Neural cell (in vitro differentiated cells): ENCODE measurements around the gene NACC2. TPM values are rescaled to one million over a fixed set of nuclear protein-coding genes. Genes with fewer than 3 reads are reported as not detected.

Experiments used
- H2AFZ ChIP-seq: fragments of 200-600, 300-800 bp; sonication (generic), shearing (Covaris generic); 2 replicates; pipeline ENCODE4 v1.6.0; 2014; ENCODE audit warnings: low read depth, mild to moderate bottlenecking, antibody characterized with exemption, low read length, moderate library complexity
- H3F3A ChIP-seq: fragments of 200-600 bp; shearing (Covaris generic); 2 replicates; pipeline ENCODE4 v1.6.1; 2016; ENCODE audit warnings: mild to moderate bottlenecking, moderate library complexity, mixed read lengths, antibody characterized with exemption, low read length; ENCODE audit not compliant: insufficient read depth, poor library complexity, severe bottlenecking
- H3K27ac ChIP-seq: fragments of 200-600, 300-800 bp; sonication (generic), shearing (Covaris generic); 2 replicates; pipeline ENCODE4 v1.5.1; 2014; ENCODE audit warnings: mild to moderate bottlenecking, low read length, moderate library complexity
- H3K27me3 ChIP-seq: fragments of 300-800, 200-600 bp; sonication (generic), shearing (Covaris generic); 2 replicates; pipeline ENCODE4 v1.6.0; 2014; ENCODE audit warnings: mild to moderate bottlenecking, low read depth, low read length, moderate library complexity; ENCODE audit not compliant: insufficient read depth
- H3K36me3 ChIP-seq: fragments of 300-800, 200-600 bp; sonication (generic), shearing (Covaris generic); 2 replicates; pipeline ENCODE4 v1.5.1; 2014; ENCODE audit warnings: mild to moderate bottlenecking, antibody characterized with exemption, low read length, moderate library complexity; ENCODE audit not compliant: insufficient read depth
- H3K4me2 ChIP-seq: fragments of 300-800, 200-600 bp; sonication (generic), shearing (Covaris generic); 2 replicates; pipeline ENCODE4 v1.6.0; 2014; ENCODE audit warnings: mild to moderate bottlenecking, low read length
- H3K4me3 ChIP-seq: fragments of 300-800, 200-600 bp; sonication (generic), shearing (Covaris generic); 2 replicates; pipeline ENCODE4 v1.5.1; 2014; ENCODE audit warnings: mild to moderate bottlenecking, low read length, moderate library complexity
- H3K79me2 ChIP-seq: fragments of 200-600 bp; shearing (Covaris generic); replicated peaks from 2 replicates; pipeline ENCODE4 v1.6.0; 2014; ENCODE audit warnings: mild to moderate bottlenecking, low read length, moderate library complexity; ENCODE audit not compliant: insufficient read depth
- H3K9ac ChIP-seq: fragments of 300-800, 200-600 bp; sonication (generic), shearing (Covaris generic); 2 replicates; pipeline ENCODE4 v1.6.1; 2016; ENCODE audit warnings: mild to moderate bottlenecking, low read length, mixed read lengths
- H3K9me2 ChIP-seq: fragments of 200-600 bp; shearing (Covaris generic); 2 replicates; pipeline ENCODE4 v1.6.1; 2016; ENCODE audit warnings: mild to moderate bottlenecking, low read length, mixed read lengths; ENCODE audit not compliant: insufficient read depth
- H3K9me3 ChIP-seq: fragments of 200-600, 300-800 bp; sonication (generic), shearing (Covaris generic); 2 replicates; pipeline ENCODE4 v1.6.1; 2016; ENCODE audit warnings: mild to moderate bottlenecking, mixed run types, low read length, moderate library complexity, mixed read lengths
- H4K20me1 ChIP-seq: fragments of 200-600 bp; shearing (Covaris generic); 2 replicates; pipeline ENCODE4 v1.6.1; 2016; ENCODE audit warnings: mild to moderate bottlenecking, mixed run types; ENCODE audit not compliant: insufficient read depth
- EP300 ChIP-seq: fragments of 450-650 bp; conservative IDR thresholded peaks from 2 replicates; pipeline ENCODE4 v1.6.1; 2014; ENCODE audit warnings: antibody characterized with exemption, mild to moderate bottlenecking, moderate library complexity; ENCODE audit not compliant: poor library complexity, severe bottlenecking
- EZH2 ChIP-seq: fragments of 200-600, 300-800 bp; shearing (Covaris generic), sonication (generic); IDR thresholded peaks from 2 replicates; pipeline ENCODE4 v1.6.1; 2014; ENCODE audit warnings: antibody characterized with exemption, low read length, borderline replicate concordance, mild to moderate bottlenecking; ENCODE audit not compliant: insufficient read depth, poor library complexity, severe bottlenecking
- MXI1 ChIP-seq: fragments of 450-650 bp; conservative IDR thresholded peaks from 2 replicates; pipeline ENCODE4 v1.6.1; 2014; ENCODE audit warnings: antibody characterized with exemption, mild to moderate bottlenecking; ENCODE audit not compliant: poor library complexity, severe bottlenecking
- POLR2AphosphoS5 ChIP-seq: IDR thresholded peaks from 2 replicates; pipeline ENCODE4 v1.6.1; 2012
- RAD21 ChIP-seq: fragments of 450-650 bp; conservative IDR thresholded peaks from 2 replicates; pipeline ENCODE4 v1.6.1; 2014; ENCODE audit warnings: antibody characterized with exemption, mild to moderate bottlenecking, moderate library complexity
- SMC3 ChIP-seq: fragments of 450-650 bp; conservative IDR thresholded peaks from 2 replicates; pipeline ENCODE4 v1.6.1; 2014; ENCODE audit warnings: antibody characterized with exemption, mild to moderate bottlenecking, moderate library complexity; ENCODE audit not compliant: poor library complexity
- TAF1 ChIP-seq: IDR thresholded peaks from 2 replicates; pipeline ENCODE4 v1.6.1; 2012; ENCODE audit warnings: low read depth
- polyA plus RNA-seq: library from polyadenylated mRNA; depleted of rRNA; stranded (reverse); fragments of >200 nt; gene quantifications from 2 replicates; pipeline ENCODE4 v1.2.3, GENCODE V29; 2014
- TF ChIP-seq, protein P1 (sequence below): fragments of 450-650 bp; IDR thresholded peaks from 2 replicates; pipeline ENCODE4 v1.5.1; 2014; ENCODE audit warnings: antibody characterized with exemption, mild to moderate bottlenecking, moderate library complexity; ENCODE audit not compliant: poor library complexity, severe bottlenecking
- TF ChIP-seq, protein P2 (sequence below): IDR thresholded peaks from 2 replicates; pipeline ENCODE4 v1.6.1; 2012; ENCODE audit warnings: borderline replicate concordance

NACC2 gene
- polyA plus RNA-seq, 1 donor from 2014 or later = 1.7 TPM

DNA sequence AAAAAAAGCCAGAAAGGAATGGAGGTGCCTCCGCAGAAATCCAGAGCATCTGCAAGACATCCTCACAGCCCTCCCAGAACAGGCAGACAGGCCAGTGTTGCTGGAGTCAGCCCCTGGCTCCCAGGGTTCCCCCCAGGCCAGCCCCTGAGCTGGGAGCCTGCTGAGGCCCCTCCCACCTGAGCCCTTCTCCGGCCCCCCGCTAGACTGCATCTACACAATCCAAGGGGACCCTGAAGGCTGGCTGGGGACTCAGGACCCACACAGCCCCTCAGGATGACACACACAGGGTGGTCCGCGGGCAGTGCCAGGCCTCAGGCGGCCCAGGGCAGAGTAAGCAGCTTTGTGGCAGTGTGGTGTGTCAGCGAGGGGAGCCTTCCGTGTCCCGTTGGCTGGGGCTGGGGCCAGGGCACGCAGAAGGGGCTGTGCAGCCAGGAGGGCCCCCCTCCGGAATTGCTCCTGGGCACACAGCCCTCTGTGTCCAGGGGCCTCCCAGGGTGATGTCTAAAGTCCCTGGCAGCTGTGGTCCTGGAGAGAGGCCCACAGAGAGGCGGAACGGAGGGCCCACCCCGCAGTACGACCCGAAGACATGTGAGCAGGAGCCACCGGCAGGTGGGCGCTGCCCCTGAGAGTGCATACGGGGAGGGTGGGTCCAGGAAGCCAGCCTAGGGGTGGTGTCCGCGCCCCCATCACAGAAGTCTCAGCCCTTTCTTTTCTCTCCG lies 20.7 kb upstream of the NACC2 start:
- Histone ChIP-seq H3K9me2 (no peaks in the 10 kb centered on the region), H3K27ac (no peak overlapping the region), H2AFZ (no peak overlapping the region), H3K27me3 (no peaks in the 10 kb centered on the region), H3F3A (no peaks in the 10 kb centered on the region), H3K36me3 (no peaks in the 10 kb centered on the region), H3K79me2 (no peaks in the 10 kb centered on the region), H3K4me2 (no peak overlapping the region), H3K4me3 (no peak overlapping the region), H4K20me1 (no peaks in the 10 kb centered on the region), H3K9ac (no peak overlapping the region), H3K9me3 (no peaks in the 10 kb centered on the region)
- TF ChIP-seq POLR2AphosphoS5 (no peak), SMC3 (no peak), MXI1 (no peak), EP300 (no peak), EZH2 (no peak), RAD21 (no peak), TAF1 (no peak)
- TF ChIP-seq, protein P1, sequence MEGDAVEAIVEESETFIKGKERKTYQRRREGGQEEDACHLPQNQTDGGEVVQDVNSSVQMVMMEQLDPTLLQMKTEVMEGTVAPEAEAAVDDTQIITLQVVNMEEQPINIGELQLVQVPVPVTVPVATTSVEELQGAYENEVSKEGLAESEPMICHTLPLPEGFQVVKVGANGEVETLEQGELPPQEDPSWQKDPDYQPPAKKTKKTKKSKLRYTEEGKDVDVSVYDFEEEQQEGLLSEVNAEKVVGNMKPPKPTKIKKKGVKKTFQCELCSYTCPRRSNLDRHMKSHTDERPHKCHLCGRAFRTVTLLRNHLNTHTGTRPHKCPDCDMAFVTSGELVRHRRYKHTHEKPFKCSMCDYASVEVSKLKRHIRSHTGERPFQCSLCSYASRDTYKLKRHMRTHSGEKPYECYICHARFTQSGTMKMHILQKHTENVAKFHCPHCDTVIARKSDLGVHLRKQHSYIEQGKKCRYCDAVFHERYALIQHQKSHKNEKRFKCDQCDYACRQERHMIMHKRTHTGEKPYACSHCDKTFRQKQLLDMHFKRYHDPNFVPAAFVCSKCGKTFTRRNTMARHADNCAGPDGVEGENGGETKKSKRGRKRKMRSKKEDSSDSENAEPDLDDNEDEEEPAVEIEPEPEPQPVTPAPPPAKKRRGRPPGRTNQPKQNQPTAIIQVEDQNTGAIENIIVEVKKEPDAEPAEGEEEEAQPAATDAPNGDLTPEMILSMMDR = no peak
- TF ChIP-seq, protein P2, sequence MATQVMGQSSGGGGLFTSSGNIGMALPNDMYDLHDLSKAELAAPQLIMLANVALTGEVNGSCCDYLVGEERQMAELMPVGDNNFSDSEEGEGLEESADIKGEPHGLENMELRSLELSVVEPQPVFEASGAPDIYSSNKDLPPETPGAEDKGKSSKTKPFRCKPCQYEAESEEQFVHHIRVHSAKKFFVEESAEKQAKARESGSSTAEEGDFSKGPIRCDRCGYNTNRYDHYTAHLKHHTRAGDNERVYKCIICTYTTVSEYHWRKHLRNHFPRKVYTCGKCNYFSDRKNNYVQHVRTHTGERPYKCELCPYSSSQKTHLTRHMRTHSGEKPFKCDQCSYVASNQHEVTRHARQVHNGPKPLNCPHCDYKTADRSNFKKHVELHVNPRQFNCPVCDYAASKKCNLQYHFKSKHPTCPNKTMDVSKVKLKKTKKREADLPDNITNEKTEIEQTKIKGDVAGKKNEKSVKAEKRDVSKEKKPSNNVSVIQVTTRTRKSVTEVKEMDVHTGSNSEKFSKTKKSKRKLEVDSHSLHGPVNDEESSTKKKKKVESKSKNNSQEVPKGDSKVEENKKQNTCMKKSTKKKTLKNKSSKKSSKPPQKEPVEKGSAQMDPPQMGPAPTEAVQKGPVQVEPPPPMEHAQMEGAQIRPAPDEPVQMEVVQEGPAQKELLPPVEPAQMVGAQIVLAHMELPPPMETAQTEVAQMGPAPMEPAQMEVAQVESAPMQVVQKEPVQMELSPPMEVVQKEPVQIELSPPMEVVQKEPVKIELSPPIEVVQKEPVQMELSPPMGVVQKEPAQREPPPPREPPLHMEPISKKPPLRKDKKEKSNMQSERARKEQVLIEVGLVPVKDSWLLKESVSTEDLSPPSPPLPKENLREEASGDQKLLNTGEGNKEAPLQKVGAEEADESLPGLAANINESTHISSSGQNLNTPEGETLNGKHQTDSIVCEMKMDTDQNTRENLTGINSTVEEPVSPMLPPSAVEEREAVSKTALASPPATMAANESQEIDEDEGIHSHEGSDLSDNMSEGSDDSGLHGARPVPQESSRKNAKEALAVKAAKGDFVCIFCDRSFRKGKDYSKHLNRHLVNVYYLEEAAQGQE = no peak

DNA sequence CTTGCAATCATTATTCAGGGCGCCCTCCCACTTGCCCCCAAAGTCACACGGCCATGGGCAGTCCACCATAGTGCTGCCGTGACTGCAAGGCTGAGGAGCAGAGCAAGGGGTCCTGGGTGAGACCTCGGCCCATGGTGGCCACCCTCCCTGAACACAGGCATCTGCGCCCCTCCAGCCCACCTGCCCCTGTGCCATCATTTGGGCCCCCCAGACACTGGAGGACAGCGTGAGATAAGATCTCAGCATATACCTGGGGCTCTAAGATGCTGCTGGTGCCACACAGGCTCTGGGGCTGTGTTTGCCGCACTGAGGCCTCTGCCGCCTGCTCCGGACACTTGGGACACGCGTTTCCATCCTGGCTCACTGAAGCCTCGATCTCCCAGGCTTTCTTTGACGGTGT lies 20.1 kb upstream of the NACC2 start:
- Histone ChIP-seq H3K9me3 (no peaks in the 10 kb centered on the region), H3K27me3 (no peaks in the 10 kb centered on the region), H3K27ac (no peak overlapping the region), H4K20me1 (no peaks in the 10 kb centered on the region), H3F3A (no peaks in the 10 kb centered on the region), H3K4me2 (no peak overlapping the region), H3K36me3 (no peaks in the 10 kb centered on the region), H3K79me2 (no peaks in the 10 kb centered on the region), H3K4me3 (no peak overlapping the region), H3K9ac (no peak overlapping the region), H2AFZ (no peak overlapping the region), H3K9me2 (no peaks in the 10 kb centered on the region)
- TF ChIP-seq POLR2AphosphoS5 (no peak), MXI1 (no peak), EZH2 (no peak), RAD21 (no peak), SMC3 (no peak), EP300 (no peak), TAF1 (no peak)
- TF ChIP-seq, protein P1 = no peak
- TF ChIP-seq, protein P2 = no peak
